GM18520 (cell line): ENCODE measurements around the gene ACAD9.
"Not testable (repeated sequence)": the region's sequence is repeated elsewhere in the genome, so short reads cannot be mapped to it uniquely, and the experiment has no call there.

ENCODE experiments used
- ATAC-seq: cut with Tn5 transposase; IDR thresholded peaks from one replicate; pipeline ENCODE4 v1.9.1; 2021; ENCODE audit not compliant: unreplicated experiment

ACAD9 gene

DNA sequence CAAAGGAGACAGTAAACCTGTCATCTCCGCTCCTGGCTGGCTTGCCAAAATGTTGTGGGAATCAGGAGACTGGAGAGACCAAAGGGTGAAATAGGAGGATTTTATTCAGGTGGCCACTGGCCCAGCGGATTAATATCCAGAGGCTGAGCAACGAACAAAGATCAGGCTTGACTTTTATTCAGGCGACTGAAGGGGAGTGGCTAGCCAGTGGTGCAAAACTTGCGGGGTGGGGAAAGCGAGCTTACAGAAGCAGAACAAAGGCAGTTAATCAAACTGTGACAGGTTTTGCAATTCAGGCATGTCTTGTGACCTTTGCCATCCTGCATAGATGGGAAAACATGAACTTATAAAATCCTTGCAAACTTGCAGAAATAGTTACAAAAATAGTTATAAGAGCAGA lies 19.8 kb upstream of the ACAD9 start:
- no peak for ATAC-seq

DNA sequence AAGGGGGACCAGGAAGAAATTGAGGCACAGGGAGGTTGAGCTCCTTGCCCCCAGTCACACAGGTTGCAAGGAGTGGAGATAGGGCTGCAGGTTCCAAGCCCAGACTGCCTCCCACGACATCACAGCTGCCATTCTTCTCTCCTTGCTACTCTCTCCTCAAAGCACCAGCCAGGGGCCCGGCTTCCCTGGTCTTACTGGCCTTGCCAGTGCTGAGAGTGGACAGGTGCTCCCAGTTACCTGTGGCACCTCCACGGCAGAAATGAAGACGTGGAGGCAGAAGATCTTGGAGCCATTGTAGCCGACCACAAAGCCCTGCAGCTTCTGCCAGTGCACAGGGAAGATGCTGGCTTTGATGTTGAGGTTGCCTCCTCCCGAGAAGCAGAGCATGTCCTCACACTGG lies 17.9 kb upstream of the ACAD9 start:
- ATAC-seq = no peak

DNA sequence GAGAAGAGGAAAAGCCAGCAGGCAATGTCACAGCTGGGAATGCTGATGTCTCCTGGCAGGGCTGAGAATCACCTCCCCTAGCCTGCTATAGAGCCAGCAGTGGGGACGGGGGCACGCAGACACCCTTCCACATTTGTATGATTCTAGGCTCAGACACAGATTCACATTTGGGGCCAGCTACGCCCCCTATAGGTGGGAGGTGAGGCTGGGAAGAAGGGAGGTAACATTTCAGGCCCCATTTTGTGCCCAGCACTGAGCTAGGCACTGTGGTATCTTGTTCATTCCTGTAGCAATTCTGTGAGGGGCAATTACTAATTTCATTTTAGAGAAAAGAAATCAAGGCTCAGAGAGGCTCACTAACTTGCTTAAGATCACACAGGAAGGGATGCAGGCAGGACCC lies 15.9 kb upstream of the ACAD9 start:
- no peak for ATAC-seq

DNA sequence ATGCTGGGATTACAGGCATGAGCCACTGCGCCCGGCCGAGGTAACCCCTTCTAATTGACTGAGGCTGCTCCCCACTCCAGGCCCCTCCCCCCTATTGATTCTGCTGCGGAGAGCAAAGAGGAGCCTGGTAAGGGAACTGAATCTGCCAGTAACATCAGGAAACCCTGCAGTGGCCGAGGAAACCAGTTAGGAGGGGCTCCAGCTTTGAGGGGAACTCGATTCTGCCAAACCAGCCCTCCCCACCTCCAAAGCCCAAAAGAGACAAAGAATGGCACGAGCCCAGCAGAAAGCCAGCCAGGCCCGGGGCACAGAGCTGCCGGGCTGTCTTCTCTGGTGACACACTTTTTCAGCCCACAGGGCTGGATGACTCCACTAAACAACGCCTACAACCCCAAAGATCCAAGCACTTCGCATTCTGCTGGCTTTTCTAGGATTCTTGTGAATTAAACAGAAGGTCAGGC lies 15.0 kb upstream of the ACAD9 start:
- no peak for ATAC-seq

DNA sequence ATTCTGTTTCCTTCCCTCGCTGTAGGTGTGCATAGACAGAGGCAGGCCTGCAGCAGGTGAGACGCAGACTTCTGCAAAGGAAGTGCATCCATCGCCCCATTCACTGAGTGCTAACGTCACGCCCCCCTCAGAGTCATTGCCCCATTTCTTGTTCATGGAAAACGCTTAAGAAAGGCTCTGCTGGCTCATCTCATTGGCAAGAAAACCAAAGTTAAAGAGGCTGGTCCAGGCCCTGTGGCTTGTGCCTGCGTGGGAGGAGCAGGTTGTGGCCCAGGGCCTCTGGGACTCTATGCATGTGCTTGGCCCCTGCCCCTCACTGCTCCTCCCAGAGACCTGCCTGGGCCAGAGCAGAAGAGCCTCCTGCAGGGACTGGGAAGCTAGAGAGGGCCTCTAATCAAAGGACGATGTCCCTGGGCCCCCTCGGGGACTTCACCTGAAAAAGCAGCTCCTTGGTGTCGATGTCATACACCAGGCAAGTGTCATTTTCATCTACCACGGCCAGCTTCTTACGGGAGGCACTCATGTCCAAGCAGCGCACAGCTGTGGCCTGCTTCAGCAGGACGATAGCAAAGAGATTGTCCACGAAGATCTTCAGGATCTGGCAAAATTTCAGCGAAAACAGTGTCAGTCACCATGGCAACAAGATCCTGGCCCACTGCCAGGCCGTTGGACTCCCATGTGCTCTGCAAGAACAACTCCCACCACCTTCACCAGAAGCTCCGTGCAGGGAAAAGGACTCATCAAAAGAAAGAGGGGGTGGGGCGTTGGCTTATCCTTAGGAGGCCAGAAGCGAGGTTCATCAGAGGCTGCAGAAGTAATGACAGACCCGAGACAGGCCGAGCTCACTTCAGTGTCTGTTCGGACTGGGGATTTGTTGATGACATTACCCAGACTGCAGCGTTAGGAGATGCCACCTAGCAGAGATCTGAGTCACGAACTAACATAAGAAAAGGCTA lies 14.3 kb upstream of the ACAD9 start:
- not testable (repeated sequence) for ATAC-seq

DNA sequence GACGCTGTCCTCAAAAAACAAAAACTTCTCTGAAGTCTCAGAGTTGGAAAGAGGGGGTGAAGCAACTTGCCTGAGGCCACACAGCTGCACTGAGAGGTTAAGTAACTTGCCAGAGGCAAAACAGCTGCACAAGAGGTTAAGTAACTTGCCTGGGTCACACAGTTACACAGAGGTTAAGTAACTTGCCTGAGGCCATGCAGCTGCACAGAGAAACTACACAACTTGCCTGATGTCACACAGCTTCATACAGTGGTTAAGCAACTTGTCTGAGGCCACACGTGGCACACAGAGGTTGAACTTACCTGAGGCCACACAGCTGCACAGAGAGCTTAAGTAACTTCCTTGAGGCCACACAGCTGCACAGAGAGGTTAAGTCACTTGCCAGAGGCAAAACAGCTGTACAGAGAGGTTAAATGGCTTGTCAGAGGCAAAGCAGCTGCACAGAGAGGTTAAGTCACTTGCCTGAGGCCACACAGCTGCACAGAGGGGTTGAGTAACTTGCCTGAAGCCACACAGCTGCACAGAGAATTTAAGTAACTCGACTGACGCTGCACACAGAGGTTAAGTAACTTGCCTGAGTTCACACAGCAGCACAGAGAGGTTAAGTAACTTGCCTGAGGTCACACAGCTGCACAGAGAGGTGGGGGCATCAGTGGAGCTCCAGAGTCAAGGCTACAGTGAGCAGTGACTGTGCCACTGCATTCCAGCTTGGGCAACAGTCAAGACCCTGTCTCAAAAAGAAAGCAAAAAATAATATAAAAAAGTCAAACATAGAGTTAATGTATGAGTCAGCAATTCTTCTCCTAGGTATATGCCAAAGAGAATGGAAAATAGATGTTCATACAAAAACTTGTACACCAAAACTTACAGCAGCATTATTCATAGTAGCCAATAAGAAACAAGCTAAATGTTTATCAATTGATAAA lies 12.0 kb upstream of the ACAD9 start:
- ATAC-seq = no peak

DNA sequence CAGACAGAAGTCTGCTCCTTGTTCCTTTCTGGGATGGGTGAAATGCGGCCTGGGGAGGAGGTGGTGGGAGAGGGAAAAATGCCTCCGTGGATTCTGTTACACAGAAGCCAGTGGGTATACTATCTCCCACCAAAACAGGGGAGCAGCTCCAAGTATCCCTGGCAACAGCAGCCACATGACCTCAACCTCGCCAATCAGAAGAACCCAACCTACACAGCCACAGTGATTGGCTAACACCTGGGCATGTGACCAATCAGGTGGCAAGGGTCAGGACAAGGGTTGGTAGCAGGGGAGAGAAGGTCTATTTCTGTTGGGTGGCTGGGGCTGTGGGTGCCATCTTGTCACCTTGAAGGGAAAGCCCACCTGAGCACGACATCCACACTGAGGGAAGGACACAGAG lies 9.1 kb upstream of the ACAD9 start:
- no peak for ATAC-seq

DNA sequence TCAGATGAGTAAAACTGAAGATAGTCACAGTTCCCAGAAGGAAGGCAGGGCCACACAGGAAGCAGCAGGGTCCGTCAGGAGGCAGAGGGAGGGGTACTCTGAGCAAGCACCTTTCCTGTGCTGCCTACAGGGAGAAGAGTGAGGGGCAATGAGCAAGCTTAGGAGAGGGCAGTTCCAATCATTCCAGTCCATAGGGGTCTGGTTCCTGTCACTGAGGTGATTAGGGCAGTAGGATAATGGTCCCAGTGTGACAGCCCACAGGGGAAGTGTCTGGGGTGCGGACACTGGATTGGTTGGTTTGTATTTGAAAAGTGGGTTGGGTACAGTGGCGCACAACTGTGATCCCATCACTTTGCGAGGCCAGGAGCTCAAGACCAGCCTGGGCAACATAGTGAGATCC lies 7.1 kb upstream of the ACAD9 start:
- ATAC-seq = no peak

DNA sequence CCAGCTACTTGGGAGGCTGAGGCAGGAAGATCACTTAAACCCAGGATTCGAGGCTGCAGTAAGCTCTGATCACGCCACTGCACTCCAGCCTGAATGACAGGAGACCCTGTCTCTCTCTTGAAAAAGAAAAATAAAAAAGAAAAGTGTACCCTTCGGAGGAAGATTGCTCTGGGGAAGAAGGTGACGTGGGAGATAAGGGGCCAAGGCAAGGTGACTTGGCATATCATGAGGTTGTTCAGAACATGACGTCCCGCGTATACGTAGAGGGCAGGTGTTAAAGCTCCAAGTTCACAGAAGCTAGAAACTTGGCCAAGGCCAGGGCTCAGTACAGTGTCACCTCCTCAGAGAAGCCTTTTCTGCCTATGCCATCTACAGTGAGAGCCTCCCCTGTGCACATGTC lies 6.7 kb upstream of the ACAD9 start:
- ATAC-seq = no peak

DNA sequence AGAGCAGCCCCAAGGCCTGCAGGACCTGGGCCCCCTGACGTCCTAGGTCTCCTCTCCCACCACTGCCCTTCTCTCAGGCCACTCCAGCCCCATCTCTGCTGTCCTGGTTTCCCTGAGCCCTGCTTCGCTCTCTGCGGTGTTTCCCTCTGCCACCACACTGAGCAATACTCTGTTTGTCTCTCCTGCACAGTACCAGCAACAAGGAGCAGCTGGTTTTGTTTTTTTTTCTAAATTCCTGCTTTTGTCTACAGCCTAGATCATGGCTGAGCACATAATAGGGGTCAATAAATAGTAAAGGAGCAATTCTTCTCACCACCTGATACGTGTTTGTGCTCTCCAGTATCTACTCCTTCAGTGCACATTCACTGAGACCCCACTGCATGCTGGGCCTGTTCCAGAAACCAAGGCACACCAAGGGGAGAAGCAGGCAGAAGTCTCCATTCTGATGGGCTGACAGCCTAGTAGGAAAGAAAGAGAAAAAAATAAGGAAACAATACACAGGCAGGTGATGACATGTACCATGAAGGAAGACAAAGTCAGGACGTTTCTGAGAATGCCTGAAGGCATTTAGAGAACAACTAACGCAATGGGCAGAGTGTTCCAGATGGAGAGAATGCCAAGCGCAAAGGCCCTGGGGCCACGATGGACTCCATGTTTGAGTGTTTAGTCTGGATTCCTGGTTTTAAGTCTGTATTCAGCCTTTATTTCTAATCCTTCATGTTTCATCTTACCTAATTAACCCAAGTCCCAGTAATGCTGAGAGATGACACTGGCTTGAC lies 6.0 kb upstream of the ACAD9 start:
- no peak for ATAC-seq

DNA sequence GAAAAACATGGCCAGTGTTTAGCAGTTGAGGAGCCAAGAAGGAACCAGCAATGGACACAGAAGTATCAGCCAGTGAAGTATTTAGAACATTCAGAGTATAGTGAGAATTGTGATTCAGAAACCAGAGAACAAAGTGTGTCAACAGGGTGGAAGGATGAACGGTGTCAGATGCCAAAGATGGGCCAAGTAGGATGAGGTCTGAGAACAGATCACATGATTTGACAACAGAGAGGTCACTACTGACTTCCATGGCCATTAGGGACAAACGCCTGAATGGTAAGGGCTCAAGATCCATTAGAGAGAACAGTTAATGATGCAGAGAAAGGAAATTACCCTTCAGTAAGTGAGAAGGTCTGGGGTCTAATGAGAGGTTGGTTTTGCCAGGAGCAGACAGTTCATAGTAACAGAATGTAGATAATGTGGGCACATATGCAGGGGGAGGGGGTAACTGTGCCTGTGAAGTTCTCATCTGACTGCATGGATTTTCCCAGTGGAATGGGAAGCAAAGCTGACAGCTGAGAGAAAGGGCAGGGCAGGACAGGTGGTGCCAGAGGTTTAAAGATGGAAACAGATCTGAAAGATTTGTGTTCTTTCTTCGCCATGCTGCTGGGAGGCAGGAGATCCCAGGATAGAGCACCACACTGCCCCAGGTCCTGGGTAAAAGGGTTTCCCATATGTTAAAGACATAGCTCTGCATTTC lies 4.8 kb upstream of the ACAD9 start:
- ATAC-seq = no peak

DNA sequence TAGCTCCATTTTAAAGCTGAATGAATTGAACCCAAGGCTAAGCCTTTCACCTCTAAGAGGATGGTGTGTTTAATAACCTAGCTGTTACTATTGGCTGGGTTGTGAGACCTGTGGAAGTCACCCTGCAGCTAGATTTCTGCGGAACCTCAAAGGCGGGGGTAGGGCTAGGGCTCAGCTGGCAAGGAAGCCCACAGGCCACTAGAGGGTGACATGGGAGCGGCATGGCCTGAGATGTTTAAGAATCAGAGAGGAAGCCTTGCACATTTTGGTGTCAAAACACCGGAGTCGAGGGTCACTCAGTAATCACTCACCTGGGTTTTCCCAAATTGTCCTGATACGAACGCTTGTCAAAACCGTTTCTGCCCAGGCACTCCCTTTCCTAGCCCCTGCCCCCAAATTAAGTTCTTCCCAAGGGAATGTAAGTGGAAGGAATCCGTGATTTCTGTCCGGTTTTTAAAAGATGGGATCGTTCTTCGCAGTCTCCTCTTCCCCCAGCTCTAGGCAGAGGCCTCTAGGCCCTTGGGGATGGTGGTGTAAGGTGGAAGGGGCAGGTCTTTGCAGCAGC lies 3.8 kb upstream of the ACAD9 start:
- ATAC-seq = no peak

DNA sequence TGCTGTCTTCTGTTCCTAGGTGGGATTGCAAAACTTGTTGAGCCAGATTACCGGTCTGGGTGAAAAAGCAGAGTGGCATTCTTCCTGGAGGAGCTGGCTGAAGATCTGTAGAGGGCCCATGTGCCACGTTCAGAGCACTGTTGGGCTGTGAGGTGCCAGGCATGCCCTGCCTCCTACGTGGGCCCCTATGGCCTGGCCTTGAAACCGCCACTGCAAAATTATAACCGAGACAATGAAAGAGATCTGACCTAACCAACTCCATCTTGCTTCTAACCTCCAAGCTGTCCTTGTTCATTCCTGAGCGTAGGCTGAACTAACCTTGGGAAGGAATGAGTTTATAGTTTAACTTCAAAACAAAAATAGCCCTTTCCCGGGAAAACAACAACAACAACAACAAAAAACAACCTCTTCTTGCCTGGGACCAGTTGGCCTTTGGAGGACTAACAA lies 1.4 kb upstream of the ACAD9 start:
- ATAC-seq = no peak

DNA sequence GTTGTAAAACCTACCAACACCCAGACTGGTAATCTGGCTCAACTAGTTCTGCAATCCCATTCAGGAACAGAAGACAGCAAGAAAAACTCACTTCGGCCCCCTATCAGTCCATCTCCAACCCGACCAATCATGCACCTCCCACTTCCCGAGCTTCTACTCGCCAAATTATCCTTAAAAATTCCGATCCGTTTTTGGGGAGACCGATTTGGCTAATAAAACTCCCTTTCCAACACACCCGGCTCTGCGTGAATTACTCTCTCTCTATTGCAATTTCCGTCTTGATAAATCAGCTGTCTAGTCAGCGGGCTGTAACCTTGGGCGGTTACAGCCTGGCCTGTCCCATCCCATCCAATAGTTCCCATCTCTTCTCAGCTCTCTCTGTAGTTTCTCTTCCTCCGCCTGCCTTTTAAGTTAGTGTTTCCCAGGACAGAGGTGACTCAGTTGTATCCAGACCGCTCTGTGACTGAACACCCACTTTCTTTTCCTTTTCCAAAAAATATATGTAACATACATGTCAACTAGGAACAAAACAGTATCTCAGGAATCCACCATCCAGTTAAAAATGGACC lies 780 bp upstream of the ACAD9 start:
- ATAC-seq = no peak

DNA sequence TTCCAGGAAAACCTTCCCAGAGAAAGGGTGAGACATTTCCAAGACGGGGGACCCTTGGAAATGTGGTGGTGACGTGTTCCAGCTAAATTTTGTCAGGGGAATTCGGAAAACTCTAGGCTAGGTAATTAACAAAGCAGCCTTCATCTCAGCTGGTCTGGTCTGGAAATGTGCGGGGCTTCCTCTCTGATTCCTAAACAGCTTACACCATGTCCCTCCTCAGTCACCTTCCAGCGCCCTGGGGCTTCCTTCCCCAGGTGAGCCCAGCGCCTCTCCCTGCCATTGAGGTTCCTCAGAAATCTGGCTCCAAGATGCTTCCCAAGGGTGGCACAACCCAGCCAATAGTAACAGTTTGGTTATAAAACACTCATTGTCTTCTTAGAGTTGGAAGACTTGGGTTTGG lies 571 bp downstream of the ACAD9 start:
- no peak for ATAC-seq

DNA sequence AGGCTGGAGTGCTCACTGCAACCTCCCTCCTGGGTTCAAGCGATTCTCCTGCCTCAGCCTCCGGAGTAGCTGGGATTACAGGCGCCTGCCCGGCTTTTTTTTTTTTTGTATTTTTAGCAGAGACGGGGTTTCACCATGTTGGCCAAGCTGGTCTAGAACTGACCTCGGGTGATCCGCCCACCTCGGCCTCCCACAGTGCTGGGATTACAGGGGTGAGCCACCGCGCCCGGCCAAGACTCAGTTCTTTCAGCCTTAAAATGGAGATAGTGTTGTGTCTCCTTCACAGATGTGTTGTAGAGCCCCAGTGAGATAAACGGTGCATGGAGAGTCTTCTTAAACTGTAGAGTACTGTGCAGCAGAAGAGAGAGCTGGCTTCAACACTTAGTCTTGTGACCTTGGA lies 1.0 kb downstream of the ACAD9 start:
- ATAC-seq = not testable (repeated sequence)

DNA sequence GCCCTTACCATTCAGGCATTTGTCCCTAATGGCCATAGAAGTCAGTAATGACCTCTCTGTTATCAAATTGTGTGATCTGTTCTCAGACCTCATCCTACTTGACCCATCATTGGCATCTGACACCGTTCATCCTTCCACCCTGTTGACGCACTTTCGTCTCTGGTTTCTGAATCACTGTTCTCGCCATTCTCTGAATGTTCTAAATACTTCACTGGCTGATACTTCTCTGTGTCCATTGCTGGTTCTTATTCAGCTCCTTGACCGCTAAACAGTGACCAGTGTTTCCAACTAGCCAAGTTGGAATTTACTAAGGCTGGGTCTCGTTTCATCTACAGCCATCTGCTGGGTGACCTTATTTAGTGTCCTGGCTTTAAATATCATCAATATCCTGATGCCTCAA lies 2.2 kb downstream of the ACAD9 start:
- ATAC-seq = no peak

DNA sequence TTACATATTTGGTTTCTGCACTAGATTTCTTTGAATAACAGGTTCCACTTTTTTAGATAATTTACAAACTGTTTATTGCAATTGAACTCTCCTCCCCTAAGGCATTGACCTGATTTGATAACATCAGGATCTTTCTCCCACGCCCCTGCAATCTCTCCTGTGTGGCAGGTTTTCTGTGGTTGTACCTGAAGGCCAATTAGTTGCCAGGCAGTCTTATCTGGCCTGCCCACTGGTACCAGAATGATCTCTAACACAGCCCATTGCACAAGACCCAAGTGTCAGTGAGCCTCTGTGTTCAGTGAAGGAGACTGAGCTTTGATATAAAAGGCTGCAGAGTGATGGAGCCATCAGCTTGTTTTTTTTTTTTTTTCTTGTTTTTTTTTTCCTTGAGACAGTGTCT lies 3.3 kb downstream of the ACAD9 start:
- ATAC-seq = no peak

DNA sequence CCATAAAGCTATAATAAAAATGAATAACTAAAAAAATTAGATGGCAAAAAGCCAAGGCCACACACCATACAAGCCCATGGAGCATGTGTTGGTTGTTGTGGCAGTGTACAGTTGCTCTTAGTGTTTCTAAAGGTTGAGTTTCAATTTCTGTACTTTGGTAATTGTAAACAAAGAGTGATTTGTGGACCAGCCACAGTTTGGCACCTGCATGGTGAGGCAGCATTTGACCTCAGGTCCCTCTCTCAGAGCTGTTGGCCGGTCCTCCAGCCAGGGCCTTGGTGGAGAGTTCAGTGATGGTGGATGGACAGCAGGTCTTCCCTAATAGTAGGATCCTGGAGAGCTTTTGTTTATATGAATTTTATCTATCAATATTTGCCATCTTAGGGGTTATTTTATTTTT lies 5.6 kb downstream of the ACAD9 start:
- ATAC-seq = no peak
